ENCODE data around the gene PLXNA4.

Gene PLXNA4

DNA sequence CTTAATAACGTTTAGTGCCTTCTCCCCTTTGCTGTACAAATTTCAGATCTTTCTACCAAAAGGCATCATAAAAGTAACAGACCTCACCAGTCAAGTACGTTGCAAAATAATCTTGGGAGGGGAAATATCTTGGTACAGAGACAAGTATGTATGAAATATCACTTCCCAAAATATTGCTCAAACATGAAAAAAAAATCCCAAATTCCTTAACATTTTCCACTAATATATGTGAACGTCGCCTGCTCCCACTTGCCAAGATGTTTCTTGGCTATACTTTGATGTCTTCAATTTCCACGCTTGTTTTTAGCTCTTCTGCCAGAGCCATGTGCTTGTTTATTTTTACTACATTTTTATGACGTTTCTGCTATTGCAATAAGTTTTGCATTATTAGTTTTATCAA is 223.5 kb downstream of the PLXNA4 start:
- H3K4me3 ChIP-seq (ENCODE audit: low read depth, low read length) = no peak overlapping the region
- TF ChIP-seq, protein P1, sequence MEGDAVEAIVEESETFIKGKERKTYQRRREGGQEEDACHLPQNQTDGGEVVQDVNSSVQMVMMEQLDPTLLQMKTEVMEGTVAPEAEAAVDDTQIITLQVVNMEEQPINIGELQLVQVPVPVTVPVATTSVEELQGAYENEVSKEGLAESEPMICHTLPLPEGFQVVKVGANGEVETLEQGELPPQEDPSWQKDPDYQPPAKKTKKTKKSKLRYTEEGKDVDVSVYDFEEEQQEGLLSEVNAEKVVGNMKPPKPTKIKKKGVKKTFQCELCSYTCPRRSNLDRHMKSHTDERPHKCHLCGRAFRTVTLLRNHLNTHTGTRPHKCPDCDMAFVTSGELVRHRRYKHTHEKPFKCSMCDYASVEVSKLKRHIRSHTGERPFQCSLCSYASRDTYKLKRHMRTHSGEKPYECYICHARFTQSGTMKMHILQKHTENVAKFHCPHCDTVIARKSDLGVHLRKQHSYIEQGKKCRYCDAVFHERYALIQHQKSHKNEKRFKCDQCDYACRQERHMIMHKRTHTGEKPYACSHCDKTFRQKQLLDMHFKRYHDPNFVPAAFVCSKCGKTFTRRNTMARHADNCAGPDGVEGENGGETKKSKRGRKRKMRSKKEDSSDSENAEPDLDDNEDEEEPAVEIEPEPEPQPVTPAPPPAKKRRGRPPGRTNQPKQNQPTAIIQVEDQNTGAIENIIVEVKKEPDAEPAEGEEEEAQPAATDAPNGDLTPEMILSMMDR (IDR thresholded peaks at IDR 0.05; ENCODE audit: low read depth, low read length) = no peak

- TF ChIP-seq, protein P1 (IDR thresholded peaks at IDR 0.05; ENCODE audit: low read depth, low read length) = no peak
Measured at GRCh38 chr7:132351954-132352499, 224.2 kb downstream of the PLXNA4 start.

GRCh38 chr7:132350741-132351140 is 225.5 kb downstream of the PLXNA4 start:
- TF ChIP-seq, protein P1 (IDR thresholded peaks at IDR 0.05; ENCODE audit: low read depth, low read length) = no peak
- no peak overlapping the region for H3K4me3 ChIP-seq (ENCODE audit: low read depth, low read length)

More at GRCh38 chr7:132351954-132352499, 224.2 kb downstream of the PLXNA4 start:
- no peak overlapping the region for H3K4me3 ChIP-seq (ENCODE audit: low read depth, low read length)

GRCh38 chr7:132349075-132349474 is 227.2 kb downstream of the PLXNA4 start:
- TF ChIP-seq, protein P1 (IDR thresholded peaks at IDR 0.05; ENCODE audit: low read depth, low read length) = no peak

GRCh38 chr7:132348341-132348740 is 227.9 kb downstream of the PLXNA4 start:
- no peak overlapping the region for H3K4me3 ChIP-seq (ENCODE audit: low read depth, low read length)
- TF ChIP-seq, protein P1 (IDR thresholded peaks at IDR 0.05; ENCODE audit: low read depth, low read length) = no peak

More at GRCh38 chr7:132349075-132349474, 227.2 kb downstream of the PLXNA4 start:
- H3K4me3 ChIP-seq (ENCODE audit: low read depth, low read length) = no peak overlapping the region

DNA sequence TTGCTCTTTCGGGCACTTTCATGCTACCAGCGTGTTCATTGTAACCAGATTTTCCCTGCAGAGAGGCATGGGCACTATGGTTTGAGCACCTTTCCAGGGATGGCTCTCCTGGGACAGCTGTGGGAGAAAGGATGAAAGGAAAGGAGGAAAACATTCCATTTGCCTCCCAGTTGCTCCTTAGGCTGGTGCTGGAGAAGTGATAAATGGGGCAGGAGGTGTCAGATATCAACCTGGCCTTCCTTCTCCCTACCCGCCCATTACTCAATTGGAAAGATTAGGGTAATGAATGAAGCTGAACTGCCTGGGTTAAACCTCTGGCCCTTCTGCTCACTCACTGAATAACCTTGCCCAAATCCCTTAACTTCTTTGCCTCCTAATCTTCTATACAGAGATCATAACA is 228.4 kb downstream of the PLXNA4 start:
- TF ChIP-seq, protein P1 (IDR thresholded peaks at IDR 0.05; ENCODE audit: low read depth, low read length) = no peak
- no peak overlapping the region for H3K4me3 ChIP-seq (ENCODE audit: low read depth, low read length)

GRCh38 chr7:132347123-132347522 is 229.1 kb downstream of the PLXNA4 start:
- TF ChIP-seq, protein P1 (IDR thresholded peaks at IDR 0.05; ENCODE audit: low read depth, low read length) = no peak
- H3K4me3 ChIP-seq (ENCODE audit: low read depth, low read length) = no peak overlapping the region

Measured in WI38 (cell line).